Epithelial cell of esophagus (primary cell): Measurements from ENCODE around the gene FAM184B.

ENCODE experiments used
- DNase-seq: peaks from one replicate; pipeline ENCODE4 v3.0.0; 2010; ENCODE audit warnings: low read depth
- H3K4me3 ChIP-seq: 2 replicates; pipeline ENCODE4 v1.5.1; 2011; ENCODE audit warnings: mild to moderate bottlenecking, low read length, control low read depth
- CTCF ChIP-seq: IDR thresholded peaks from 2 replicates; pipeline ENCODE4 v1.5.1; 2011; ENCODE audit warnings: low read depth, mild to moderate bottlenecking, low read length, control low read depth, inconsistent platforms; ENCODE audit not compliant: insufficient read depth; ENCODE audit errors: missing control alignments

FAM184B gene

GRCh38 chr4:17709763-17710068, 71.7 kb downstream of the FAM184B start:
- H3K4me3 ChIP-seq = no peak overlapping the region
- no peak for DNase-seq
- no peak for TF ChIP-seq CTCF

- no peak overlapping the region for H3K4me3 ChIP-seq
- no peak for DNase-seq
- TF ChIP-seq CTCF = no peak
Measured at GRCh38 chr4:17708992-17709762, 72.2 kb downstream of the FAM184B start.

- peak; percentile 15 for DNase-seq
- no peak overlapping the region for H3K4me3 ChIP-seq
- TF ChIP-seq CTCF = no peak
Measured at GRCh38 chr4:17707671-17708070, 73.8 kb downstream of the FAM184B start.

- no peak for DNase-seq
- TF ChIP-seq CTCF = no peak
- H3K4me3 ChIP-seq = no peak overlapping the region
Measured at GRCh38 chr4:17705107-17705506, 76.3 kb downstream of the FAM184B start.

- DNase-seq = no peak
- TF ChIP-seq CTCF = no peak
- no peak overlapping the region for H3K4me3 ChIP-seq
Measured at GRCh38 chr4:17704020-17704650, 77.3 kb downstream of the FAM184B start.

GRCh38 chr4:17702641-17703040, 78.8 kb downstream of the FAM184B start:
- no peak for TF ChIP-seq CTCF

GRCh38 chr4:17701882-17702281, 79.5 kb downstream of the FAM184B start:
- no peak overlapping the region for H3K4me3 ChIP-seq
- no peak for TF ChIP-seq CTCF
- no peak for DNase-seq

More at GRCh38 chr4:17702641-17703040, 78.8 kb downstream of the FAM184B start:
- DNase-seq = no peak
- no peak overlapping the region for H3K4me3 ChIP-seq
